K562 (cell line): Measurements from ENCODE around the gene CEP170. TPM values are rescaled to one million over a fixed set of nuclear protein-coding genes. Genes with fewer than 3 reads are reported as not detected.

Source experiments
- ARID1B ChIP-seq: fragments of 450-650 bp; IDR thresholded peaks from 2 replicates; pipeline ENCODE4 v1.6.1; 2016; ENCODE audit warnings: antibody characterized with exemption, mild to moderate bottlenecking, inconsistent platforms
- CBFB ChIP-seq: sonication (generic); formaldehyde crosslinking; IDR thresholded peaks from 2 replicates; pipeline ENCODE4 v1.4.0; 2020; ENCODE audit warnings: mild to moderate bottlenecking, missing genetic modification reagents
- CEBPB ChIP-seq: fragments of 450-650 bp; IDR thresholded peaks from 2 replicates; pipeline ENCODE4 v1.6.1; 2016; ENCODE audit warnings: missing genetic modification characterization, missing compliant biosample characterization
- EHMT2 ChIP-seq: fragments of 450-650 bp; IDR thresholded peaks from 2 replicates; pipeline ENCODE4 v1.6.1; 2018; ENCODE audit warnings: antibody characterized with exemption
- ETS1 ChIP-seq: conservative IDR thresholded peaks from 2 replicates; pipeline ENCODE4 v1.6.1; 2011; ENCODE audit warnings: low read depth, mild to moderate bottlenecking, low read length; ENCODE audit not compliant: control insufficient read depth
- EWSR1 ChIP-seq: fragments of 450-650 bp; IDR thresholded peaks from 2 replicates; pipeline ENCODE4 v1.6.1; 2018; ENCODE audit warnings: borderline replicate concordance, mild to moderate bottlenecking, low read depth, moderate library complexity; ENCODE audit not compliant: partially characterized antibody
- MAZ ChIP-seq, 2 experiments: fragments of 450-650 bp in 1 of 2; sonication (generic) in 1 of 2; formaldehyde crosslinking; IDR thresholded peaks in 1 of 2; conservative IDR thresholded peaks in 1 of 2; 2 replicates each; pipeline versions ENCODE4 v1.4.0 to v1.5.0; 2020; ENCODE audit warnings: mild to moderate bottlenecking in 1 of 2, missing genetic modification reagents in 1 of 2
- MIER1 ChIP-seq: fragments of 450-650 bp; IDR thresholded peaks from 2 replicates; pipeline ENCODE4 v1.6.1; 2016; ENCODE audit warnings: antibody characterized with exemption, mild to moderate bottlenecking, low read depth
- MNT ChIP-seq, 2 experiments: fragments of 450-650 bp; conservative IDR thresholded peaks; 2 replicates each; pipeline ENCODE4 v1.6.1; 2017; ENCODE audit warnings: mild to moderate bottlenecking in 2 of 2, moderate library complexity in 2 of 2
- NFIX ChIP-seq: fragments of 250-450 bp; sonication (Bioruptor Pico); IDR thresholded peaks from 2 replicates; pipeline ENCODE4 v1.4.0; 2020; ENCODE audit warnings: low read depth, mild to moderate bottlenecking, moderate library complexity
- PBX2 ChIP-seq, 2 experiments: IDR thresholded peaks in 1 of 2; conservative IDR thresholded peaks in 1 of 2; 2 replicates each; pipeline ENCODE4 v1.6.1; 2016; ENCODE audit warnings: low read depth in 2 of 2, mild to moderate bottlenecking in 1 of 2, missing compliant biosample characterization in 1 of 2, missing genetic modification characterization in 1 of 2, moderate library complexity in 1 of 2
- PRDM10 ChIP-seq: fragments of 450-650 bp; IDR thresholded peaks from 2 replicates; pipeline ENCODE4 v1.6.1; 2018; ENCODE audit not compliant: partially characterized antibody
- SFPQ ChIP-seq: fragments of 200-400 bp; formaldehyde crosslinking; IDR thresholded peaks from 2 replicates; pipeline ENCODE4 v1.6.1; 2017; ENCODE audit warnings: mild to moderate bottlenecking, low read depth, low read length, moderate library complexity
- polyA plus RNA-seq, 8 experiments: library from polyadenylated mRNA; depleted of rRNA in 4 of 8; stranded (reverse) in 5 of 8; unstranded in 3 of 8; fragments of >200 nt; fragmentation: Nextera tagmentation in 2 of 8; fragmentation: Illumina TruSeq in 1 of 8; extraction: Ambion mirVana in 2 of 8; extraction: Trizol in 1 of 8; gene quantifications; 2 replicates each; pipeline versions ENCODE4 v1.2.1 to v1.2.3, GENCODE V29; 2011 to 2014; ENCODE audit warnings: inconsistent platforms in 1 of 8, missing spikeins in 1 of 8
- total RNA-seq, 7 experiments: library from RNA; depleted of rRNA in 6 of 7; stranded (reverse); fragments of >200 nt in 6 of 7; fragmentation: Illumina TruSeq in 2 of 7; extraction: Trizol in 2 of 7; gene quantifications; 2 replicates each; pipeline versions ENCODE4 v1.2.1 to v1.2.3, GENCODE V29; 2011 to 2021; ENCODE audit warnings: low replicate concordance in 1 of 7

The CEP170 gene
- total and polyA plus RNA-seq, 9 of the 15 experiments (the other 6 are each of a cell fraction or from before 2014, with no cell fraction given): 22.6 to 110 (median 68.5) TPM

- TF ChIP-seq MNT (conservative IDR thresholded peaks at IDR 0.05): peak; percentile 71 to 86
- peak; percentile 96 for TF ChIP-seq ETS1
- peak; percentile 69 for TF ChIP-seq CEBPB (tag)
- no peak for TF ChIP-seq MIER1
- no peak for TF ChIP-seq NFIX (CRISPR knock-in tag)
- peak; percentile 74 to 95 for TF ChIP-seq MAZ (CRISPR knock-in tag; conservative IDR thresholded peaks at IDR 0.05 in 1 of 2, IDR thresholded peaks at IDR 0.05 in 1 of 2)
- TF ChIP-seq PBX2 (CRISPR knock-in tag; IDR thresholded peaks at IDR 0.05; ENCODE audit: low read depth): no peak
- 0 out of 2 replicates have a peak, but pooled peaks have one; percentile 0 for TF ChIP-seq PBX2 (tag; conservative IDR thresholded peaks at IDR 0.05; ENCODE audit: low read depth)
- TF ChIP-seq PRDM10: no peak
- TF ChIP-seq CBFB (CRISPR knock-in tag): peak; percentile 48; the same call in 1 of the 2 replicates
- no peak for TF ChIP-seq EWSR1
- no peak; the same call in 1 of the 2 replicates for TF ChIP-seq ARID1B
- no peak for TF ChIP-seq EHMT2
- TF ChIP-seq SFPQ: no peak
Observed at GRCh38 chr1:243255791-243256512, 871 bp upstream of the CEP170 start, which contains the start of gene SDCCAG8 (continued).
